HFF-Myc (cell line): ENCODE results near the gene C13orf42.

Experiments
- DNase-seq: peaks from one replicate; pipeline ENCODE4 v3.0.0-alpha.2; 2011; ENCODE audit warnings: low read depth; ENCODE audit errors: extremely low read depth
- H3K4me3 ChIP-seq: replicated peaks from 2 replicates; pipeline ENCODE4 v1.5.1; 2011; ENCODE audit warnings: low read depth, mild to moderate bottlenecking, control low read depth, low read length
- CTCF ChIP-seq: IDR thresholded peaks from 2 replicates; pipeline ENCODE4 v1.5.1; 2012; ENCODE audit warnings: mild to moderate bottlenecking, low read depth, low read length, control low read depth; ENCODE audit errors: missing control alignments

The C13orf42 gene

GRCh38 chr13:51063909-51064308, 47.2 kb downstream of the C13orf42 start:
- no peak for DNase-seq
- no peak overlapping the region for H3K4me3 ChIP-seq
- no peak for TF ChIP-seq CTCF

GRCh38 chr13:51058461-51059167, 52.5 kb downstream of the C13orf42 start:
- no peak for DNase-seq
- no peak overlapping the region for H3K4me3 ChIP-seq
- TF ChIP-seq CTCF: no peak

- H3K4me3 ChIP-seq: no peak overlapping the region
- DNase-seq: no peak
- TF ChIP-seq CTCF: no peak
Measured at GRCh38 chr13:51057906-51058305, 53.2 kb downstream of the C13orf42 start.

GRCh38 chr13:51057001-51057400, 54.1 kb downstream of the C13orf42 start:
- no peak for TF ChIP-seq CTCF
- H3K4me3 ChIP-seq: no peak overlapping the region
- no peak for DNase-seq

- no peak for DNase-seq
- TF ChIP-seq CTCF: no peak
- H3K4me3 ChIP-seq: no peak overlapping the region
Measured at GRCh38 chr13:51052581-51052980, 58.5 kb downstream of the C13orf42 start.

GRCh38 chr13:51050021-51050830, 60.8 kb downstream of the C13orf42 start:
- TF ChIP-seq CTCF: no peak
- DNase-seq: no peak
- no peak overlapping the region for H3K4me3 ChIP-seq
